Mucosa of stomach (tissue), 1 donor: ENCODE data around the gene VSIG10.

Source experiments
- H3K27me3 ChIP-seq: one replicate; pipeline ENCODE4 v1.7.0; 2013; ENCODE audit warnings: mild to moderate bottlenecking, low read length; ENCODE audit not compliant: control insufficient read depth, insufficient read depth
- H3K36me3 ChIP-seq: one replicate; pipeline ENCODE4 v1.7.0; 2013; ENCODE audit warnings: low read length; ENCODE audit not compliant: control insufficient read depth, insufficient read depth
- H3K4me1 ChIP-seq: one replicate; pipeline ENCODE4 v1.7.0; 2013; ENCODE audit warnings: mild to moderate bottlenecking, low read length; ENCODE audit not compliant: control insufficient read depth, insufficient read depth
- H3K4me3 ChIP-seq: one replicate; pipeline ENCODE4 v1.7.0; 2013; ENCODE audit warnings: low read length
- H3K9ac ChIP-seq: one replicate; pipeline ENCODE4 v1.7.0; 2013; ENCODE audit warnings: mild to moderate bottlenecking, low read length, moderate library complexity
- H3K9me3 ChIP-seq: one replicate; pipeline ENCODE4 v1.7.0; 2013; ENCODE audit warnings: mild to moderate bottlenecking, low read length, moderate library complexity; ENCODE audit not compliant: control insufficient read depth
- donor health status: Pancreatic carcinoma.

VSIG10 gene

DNA sequence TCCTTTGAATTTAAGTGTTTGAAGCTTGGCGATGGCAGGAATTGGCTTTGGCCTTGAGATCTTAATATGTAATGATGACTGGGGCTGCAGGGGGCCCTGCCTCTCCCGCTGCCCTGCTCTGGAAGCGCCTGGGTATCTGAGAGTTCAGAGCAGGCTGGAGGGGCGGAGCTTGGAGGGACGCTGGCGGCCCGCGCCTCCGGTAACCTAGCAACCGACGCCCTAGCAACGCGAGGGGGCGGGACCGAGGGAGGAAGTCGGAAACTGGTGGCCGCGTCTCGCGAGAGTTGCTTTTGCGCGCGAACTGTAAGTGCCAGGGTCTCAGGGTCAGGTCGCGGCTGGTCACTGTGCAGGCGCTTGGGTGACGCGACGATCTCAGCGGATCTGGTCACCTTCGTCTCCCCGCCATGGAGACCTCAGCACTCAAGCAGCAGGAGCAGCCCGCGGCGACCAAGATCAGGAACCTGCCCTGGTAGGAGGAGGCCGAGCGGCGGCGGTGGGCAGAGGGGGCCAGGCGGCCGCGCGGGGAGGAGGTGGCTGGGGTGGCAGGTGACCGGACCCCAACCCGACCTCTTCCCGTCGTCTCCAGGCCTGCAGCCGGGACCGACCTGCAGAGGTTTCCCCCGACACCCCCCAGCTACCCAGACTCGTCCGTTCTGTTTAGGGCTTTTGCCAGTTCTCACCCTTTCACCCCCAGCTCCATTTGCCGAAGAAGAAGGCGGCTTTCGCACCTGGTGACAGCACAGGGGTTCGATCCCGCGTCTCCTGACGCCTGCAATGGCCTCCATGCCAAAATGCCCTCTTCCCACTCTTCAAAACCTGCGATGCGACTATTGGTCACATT lies 87.2 kb downstream of the VSIG10 start, which contains the start of gene RFC5:
TSS of gene RFC5 (plus strand) at position 280 of the 841 bp plus-strand sequence. CDS start at position 405, 125 bp downstream.
- Histone ChIP-seq H3K9me3 (no peaks in the 10 kb centered on the region), H3K36me3 (no peaks in the 10 kb centered on the region), H3K9ac (peak within 1 kb of the TSS; percentile 73), H3K4me3 (peak within 1 kb of the TSS; percentile 60), H3K27me3 (no peaks in the 10 kb centered on the region), H3K4me1 (peaks cover 10% of the 10 kb centered on the region)

DNA sequence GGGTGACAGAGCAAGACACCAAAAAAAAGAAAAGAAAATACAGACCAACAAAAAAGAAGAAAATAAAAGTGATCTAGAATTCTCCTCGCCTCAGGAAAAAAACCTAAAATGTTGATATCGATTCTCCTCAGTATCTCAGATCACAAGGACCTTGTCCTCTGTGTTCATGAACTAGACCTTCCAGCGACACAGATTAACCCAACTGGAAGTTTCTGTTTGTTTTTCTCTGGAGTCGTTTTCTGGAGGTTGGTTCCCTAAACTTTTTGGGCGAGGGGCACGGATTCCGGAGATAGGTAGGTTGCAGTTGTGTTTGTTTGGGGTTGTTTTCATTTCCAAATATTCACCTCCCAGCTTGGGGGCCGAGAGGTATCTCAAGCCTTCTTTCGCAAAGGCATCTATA lies 87.9 kb downstream of the VSIG10 start:
- no peaks in the 10 kb centered on the region for H3K36me3 ChIP-seq
- no peak overlapping the region for H3K4me3 ChIP-seq
- H3K4me1 ChIP-seq: peaks cover 10% of the 10 kb centered on the region
- H3K9me3 ChIP-seq: no peaks in the 10 kb centered on the region
- H3K9ac ChIP-seq: peak overlapping the region; percentile 14
- H3K27me3 ChIP-seq: no peaks in the 10 kb centered on the region

- no peaks in the 10 kb centered on the region for H3K36me3 ChIP-seq
- no peaks in the 10 kb centered on the region for H3K9me3 ChIP-seq
- no peak overlapping the region for H3K9ac ChIP-seq
- H3K4me3 ChIP-seq: no peak overlapping the region
- H3K27me3 ChIP-seq: no peaks in the 10 kb centered on the region
- H3K4me1 ChIP-seq: peaks cover 10% of the 10 kb centered on the region
Observed at GRCh38 chr12:118015306-118015705, 88.5 kb downstream of the VSIG10 start.
